H1 (cell line): Measurements from ENCODE around the gene B3GLCT. TPM values are rescaled to one million over a fixed set of nuclear protein-coding genes. Genes with fewer than 3 reads are reported as not detected.

Experiments used
- CTCF ChIA-PET: fragments of 300-600 bp; sonication (Branson Sonifier 250); formaldehyde crosslinking; loops from one replicate; lab custom pipeline; 2021; ENCODE audit not compliant: partially characterized antibody; lab: Charles Lee
- POLR2A ChIA-PET: fragments of 300-600 bp; sonication (Branson Sonifier 250); formaldehyde crosslinking; loops from one replicate; lab custom pipeline; 2021; ENCODE audit warnings: inconsistent platforms; ENCODE audit not compliant: partially characterized antibody; lab: Charles Lee
- DNase-seq, 2 experiments: peaks; one replicate each; pipeline versions ENCODE4 v3.0.0 to v3.0.0-alpha.2; 2010 to 2022; ENCODE audit warnings: low spot score in 2 of 2, low read depth in 1 of 2, mixed read lengths in 1 of 2
- FAIRE-seq: peaks from 2 replicates; lab custom pipeline; 2011; peaks lifted over from hg19 to GRCh38; lab: Jason Lieb, UNC
- H2AFZ ChIP-seq: 2 replicates; pipeline ENCODE4 v1.8.1; 2012; ENCODE audit warnings: low read length, inconsistent platforms
- H2AK5ac ChIP-seq: 2 replicates; pipeline ENCODE4 v1.6.1; 2013; ENCODE audit warnings: low read depth, low read length
- H2BK120ac ChIP-seq: replicated peaks from 2 replicates; pipeline ENCODE3; 2013; ENCODE audit warnings: low read depth, low read length, inconsistent platforms
- H2BK12ac ChIP-seq: 2 replicates; pipeline ENCODE4 v1.6.1; 2013; ENCODE audit warnings: low read depth, low read length
- H2BK15ac ChIP-seq: 2 replicates; pipeline ENCODE4 v1.6.1; 2013; ENCODE audit warnings: low read length
- H2BK20ac ChIP-seq: 2 replicates; pipeline ENCODE4 v1.6.1; 2013; ENCODE audit warnings: low read length
- H2BK5ac ChIP-seq: 2 replicates; pipeline ENCODE4 v1.6.1; 2013; ENCODE audit warnings: low read depth, low read length
- H3K14ac ChIP-seq: 2 replicates; pipeline ENCODE4 v1.6.1; 2013; ENCODE audit warnings: inconsistent platforms; ENCODE audit not compliant: insufficient read length
- H3K18ac ChIP-seq: 2 replicates; pipeline ENCODE4 v1.6.1; 2013; ENCODE audit warnings: low read length; ENCODE audit errors: extremely low read depth
- H3K23ac ChIP-seq: 2 replicates; pipeline ENCODE4 v1.6.1; 2013; ENCODE audit warnings: inconsistent platforms; ENCODE audit not compliant: insufficient read length
- H3K23me2 ChIP-seq: 2 replicates; pipeline ENCODE4 v1.6.1; 2013; ENCODE audit warnings: low read depth, low read length
- H3K27ac ChIP-seq: 2 replicates; pipeline ENCODE4 v1.6.1; 2011; ENCODE audit warnings: low read depth, low read length, inconsistent platforms
- H3K27me3 ChIP-seq, 4 experiments: replicated peaks in 1 of 4; 1 replicate in 1 of 4; 2 replicates in 3 of 4; pipeline versions ENCODE4 v1.6.1 to v1.8.1; 2011 to 2013; ENCODE audit warnings: low read length in 3 of 4, mild to moderate bottlenecking in 3 of 4, inconsistent platforms in 2 of 4, mixed read lengths in 2 of 4, moderate library complexity in 1 of 4; ENCODE audit not compliant: control insufficient read depth in 3 of 4, insufficient read depth in 3 of 4; ENCODE audit errors: extremely low read depth in 1 of 4
- H3K36me3 ChIP-seq, 4 experiments: 2 replicates each; pipeline versions ENCODE4 v1.6.1 to v1.8.1; 2011 to 2013; ENCODE audit warnings: mild to moderate bottlenecking in 4 of 4, low read length in 3 of 4, moderate library complexity in 2 of 4, control low read depth in 1 of 4, inconsistent platforms in 1 of 4; ENCODE audit not compliant: insufficient read depth in 4 of 4, control insufficient read depth in 2 of 4
- H3K4ac ChIP-seq: replicated peaks from 2 replicates; pipeline ENCODE3; 2013; ENCODE audit warnings: low read length, low read depth, mixed read lengths, inconsistent platforms; ENCODE audit not compliant: insufficient read length
- H3K4me1 ChIP-seq, 4 experiments: replicated peaks in 1 of 4; 1 replicate in 1 of 4; 2 replicates in 3 of 4; pipeline versions ENCODE4 v1.6.1 to v1.8.1; 2011 to 2013; ENCODE audit warnings: low read length in 3 of 4, inconsistent platforms in 2 of 4, mixed read lengths in 1 of 4; ENCODE audit not compliant: insufficient read depth in 4 of 4, control insufficient read depth in 3 of 4
- H3K4me2 ChIP-seq, 2 experiments: 2 replicates each; pipeline versions ENCODE4 v1.6.1 to v1.8.1; 2011 to 2013; ENCODE audit warnings: low read depth in 2 of 2, low read length in 2 of 2, control low read depth in 1 of 2, inconsistent platforms in 1 of 2, mild to moderate bottlenecking in 1 of 2; ENCODE audit not compliant: insufficient read depth in 1 of 2
- H3K4me3 ChIP-seq, 4 experiments: fragments of 200-600, 300-600 bp in 1 of 4; sonication (generic), shearing (Covaris generic), sonication (Bioruptor Twin) in 1 of 4; 2 replicates each; pipeline versions ENCODE4 v1.5.1 to v1.8.1; 2011 to 2016; ENCODE audit warnings: low read length in 4 of 4, low read depth in 3 of 4, control low read depth in 2 of 4, inconsistent platforms in 2 of 4, mild to moderate bottlenecking in 2 of 4, mixed read lengths in 1 of 4, moderate library complexity in 1 of 4; ENCODE audit not compliant: insufficient read depth in 2 of 4; ENCODE audit errors: extremely low read depth in 1 of 4
- H3K56ac ChIP-seq: replicated peaks from 2 replicates; pipeline ENCODE3; 2013; ENCODE audit warnings: low read depth, mild to moderate bottlenecking, mixed read lengths, low read length, inconsistent platforms; ENCODE audit not compliant: insufficient read length
- H3K79me1 ChIP-seq: 2 replicates; pipeline ENCODE4 v1.6.1; 2013; ENCODE audit warnings: low read depth, low read length, control low read depth
- H3K79me2 ChIP-seq, 2 experiments: 2 replicates each; pipeline versions ENCODE4 v1.6.1 to v1.8.1; 2012 to 2013; ENCODE audit warnings: low read length in 2 of 2, mild to moderate bottlenecking in 2 of 2, inconsistent platforms in 1 of 2; ENCODE audit not compliant: insufficient read depth in 2 of 2, control insufficient read depth in 1 of 2
- H3K9ac ChIP-seq, 4 experiments: replicated peaks in 1 of 4; 1 replicate in 1 of 4; 2 replicates in 3 of 4; pipeline versions ENCODE4 v1.6.1 to v1.8.1; 2011 to 2013; ENCODE audit warnings: low read depth in 3 of 4, low read length in 3 of 4, control low read depth in 2 of 4, mild to moderate bottlenecking in 2 of 4, moderate library complexity in 2 of 4, inconsistent platforms in 1 of 4; ENCODE audit errors: extremely low read depth in 1 of 4
- H3K9me3 ChIP-seq, 2 experiments: 2 replicates each; pipeline versions ENCODE4 v1.6.1 to v1.8.1; 2012 to 2013; ENCODE audit warnings: mild to moderate bottlenecking in 2 of 2, moderate library complexity in 2 of 2, control low read depth in 1 of 2, inconsistent platforms in 1 of 2, low read depth in 1 of 2, low read length in 1 of 2, mixed read lengths in 1 of 2; ENCODE audit not compliant: insufficient read depth in 2 of 2
- H4K20me1 ChIP-seq, 2 experiments: replicated peaks in 1 of 2; 2 replicates each; pipeline versions ENCODE3 to v1.8.1; 2011 to 2013; ENCODE audit warnings: inconsistent platforms in 2 of 2, low read length in 2 of 2, mild to moderate bottlenecking in 1 of 2; ENCODE audit not compliant: insufficient read depth in 2 of 2, control insufficient read depth in 1 of 2
- H4K5ac ChIP-seq: 2 replicates; pipeline ENCODE4 v1.6.1; 2013; ENCODE audit warnings: low read length, low read depth, mixed read lengths, inconsistent platforms; ENCODE audit not compliant: insufficient read length
- H4K8ac ChIP-seq: 2 replicates; pipeline ENCODE4 v1.8.0; 2013; ENCODE audit warnings: mild to moderate bottlenecking, moderate library complexity, low read length, inconsistent platforms; ENCODE audit not compliant: insufficient read depth; ENCODE audit errors: extremely low read depth
- H4K91ac ChIP-seq: replicated peaks from 2 replicates; pipeline ENCODE3; 2013; ENCODE audit warnings: low read length, mixed read lengths, inconsistent platforms; ENCODE audit not compliant: insufficient read length
- CEBPB ChIP-seq: IDR thresholded peaks from 2 replicates; pipeline ENCODE4 v1.6.1; 2012; ENCODE audit warnings: low read depth, low read length
- RAD21 ChIP-seq, 2 experiments: IDR thresholded peaks in 1 of 2; conservative IDR thresholded peaks in 1 of 2; 2 replicates each; pipeline ENCODE4 v1.6.1; 2011; ENCODE audit warnings: low read depth in 2 of 2, low read length in 2 of 2, improper control_type of control experiment in 1 of 2, inconsistent platforms in 1 of 2, mild to moderate bottlenecking in 1 of 2, moderate library complexity in 1 of 2
- ZNF274 ChIP-seq: IDR thresholded peaks from 2 replicates; pipeline ENCODE4 v1.7.0; 2012; ENCODE audit warnings: low read length, borderline replicate concordance; ENCODE audit errors: extremely low read depth
- WGBS, 2 experiments: shearing (Covaris generic) in 1 of 2; methylation state at CpG; one replicate each; pipeline versions ENCODE4 v1.1.6 to v1.1.7; 2013 to 2015; ENCODE audit warnings: low lambda C conversion rate in 2 of 2, mixed read lengths in 2 of 2, inconsistent platforms in 1 of 2, low coverage in 1 of 2, missing lambda C conversion rate in 1 of 2; ENCODE audit not compliant: insufficient replicate concordance in 2 of 2, insufficient coverage in 1 of 2, insufficient read length in 1 of 2; ENCODE audit errors: extremely low coverage in 1 of 2, missing lambda C conversion rate in 1 of 2; 5-methylcytosine and 5-hydroxymethylcytosine counted together
- polyA plus RNA-seq, 7 experiments: library from polyadenylated mRNA; depleted of rRNA in 3 of 7; stranded (reverse) in 5 of 7; unstranded in 2 of 7; fragments of >200 nt in 5 of 7; fragments of 200-250 nt in 2 of 7; gene quantifications; 1 replicate in 5 of 7; 2 replicates in 1 of 7; 4 replicates in 1 of 7; pipeline versions ENCODE4 v1.2.1 to v1.2.3, GENCODE V29; 2011 to 2013; ENCODE audit warnings: missing spikeins in 2 of 7, mixed read lengths in 2 of 7
- total RNA-seq: library from RNA; stranded (reverse); fragmentation: NEBNext Ultra II Directional; extraction: Animal tissue kit (Norgen Biotek cat#: 25700); gene quantifications from 2 replicates; pipeline ENCODE4 v1.2.1, GENCODE V29; 2021
- TF ChIP-seq, protein P1 (sequence below), 3 experiments: IDR thresholded peaks; 1 replicate in 2 of 3; 2 replicates in 1 of 3; pipeline versions ENCODE4 v1.5.1 to v1.6.1; 2011; ENCODE audit warnings: low read length in 3 of 3, mild to moderate bottlenecking in 3 of 3, inconsistent platforms in 2 of 3, low read depth in 1 of 3, moderate library complexity in 1 of 3; ENCODE audit not compliant: insufficient read depth in 1 of 3; ENCODE audit errors: control extremely low read depth in 1 of 3

B3GLCT gene
- total and polyA plus RNA-seq, 2 of the 8 experiments (the other 6 are each of a cell fraction or from before 2014, with no cell fraction given): 1.5 to 4.1 TPM

DNA sequence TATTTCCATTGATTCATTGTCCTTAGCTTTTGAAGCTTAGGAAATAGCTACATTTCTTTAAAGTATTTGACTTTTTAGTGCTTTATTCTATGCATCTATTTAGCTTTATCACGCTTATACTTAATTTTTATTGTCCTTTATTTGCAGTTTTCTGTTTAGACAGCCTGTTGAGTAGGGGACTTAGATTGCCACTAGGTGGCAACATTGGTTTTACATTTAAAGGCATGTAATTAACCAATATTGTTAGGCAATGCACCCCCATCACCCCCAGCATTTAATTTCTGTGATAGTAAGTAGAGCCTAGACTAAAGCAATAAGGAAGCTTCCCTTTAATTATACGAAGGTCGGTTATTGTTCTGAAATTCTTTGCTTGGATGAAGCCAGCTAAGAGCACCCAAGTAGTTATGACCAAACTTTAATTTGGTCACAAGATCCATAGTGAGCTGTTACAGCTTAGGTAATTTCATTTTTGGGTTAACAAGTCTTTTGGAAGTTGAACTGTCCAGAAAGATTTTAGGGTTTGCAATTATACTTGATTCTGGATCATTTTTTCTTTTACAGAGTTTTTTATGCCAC is 36.5 kb downstream of the B3GLCT start:
- Histone ChIP-seq H3K4ac (no peak overlapping the region), H4K8ac (no peak overlapping the region), H3K9ac (no peak overlapping the region), H3K56ac (no peak overlapping the region), H3K9me3 (no peaks in the 10 kb centered on the region), H4K20me1 (no peaks in the 10 kb centered on the region), H2AFZ (no peak overlapping the region), H4K5ac (no peak overlapping the region), H3K4me1 (no peaks in the 10 kb centered on the region; a peak in 1 of 7 replicates), H3K79me2 (no peaks in the 10 kb centered on the region), H3K27me3 (no peaks in the 10 kb centered on the region), H3K36me3 (no peaks in the 10 kb centered on the region), H3K79me1 (no peaks in the 10 kb centered on the region), H3K4me2 (no peak overlapping the region), H3K27ac (no peak overlapping the region), H2BK20ac (no peak overlapping the region), H2BK5ac (no peak overlapping the region), H4K91ac (no peak overlapping the region), H2AK5ac (no peak overlapping the region), H2BK12ac (no peak overlapping the region), H3K23ac (no peak overlapping the region), H3K18ac (no peak overlapping the region), H3K14ac (no peak overlapping the region), H3K23me2 (no peaks in the 10 kb centered on the region), H2BK15ac (no peak overlapping the region), H2BK120ac (no peak overlapping the region), H3K4me3 (no peak overlapping the region)
- POLR2A ChIA-PET: no interaction called here
- 60% methylated on average over 3 of the region's 3 CpGs; no CpG with 5 or more reads in 1 of the 2 experiments for WGBS, 2 experiments
- CTCF ChIA-PET: interaction anchor here (0.6 to 9.7 kb wide), 39 partner anchors 10 to 669 kb away, joined by 3 to 114 read pairs (median 5); no protein-coding TSS in a partner anchor
- peak; percentile 75 to 79 for TF ChIP-seq RAD21 (IDR thresholded peaks at IDR 0.05 in 1 of 2, conservative IDR thresholded peaks at IDR 0.05 in 1 of 2; ENCODE audit: low read depth in 2 of 2, low read length in 2 of 2)
- peak; percentile 79 for TF ChIP-seq CEBPB
- no peak for TF ChIP-seq ZNF274
- TF ChIP-seq, protein P1, sequence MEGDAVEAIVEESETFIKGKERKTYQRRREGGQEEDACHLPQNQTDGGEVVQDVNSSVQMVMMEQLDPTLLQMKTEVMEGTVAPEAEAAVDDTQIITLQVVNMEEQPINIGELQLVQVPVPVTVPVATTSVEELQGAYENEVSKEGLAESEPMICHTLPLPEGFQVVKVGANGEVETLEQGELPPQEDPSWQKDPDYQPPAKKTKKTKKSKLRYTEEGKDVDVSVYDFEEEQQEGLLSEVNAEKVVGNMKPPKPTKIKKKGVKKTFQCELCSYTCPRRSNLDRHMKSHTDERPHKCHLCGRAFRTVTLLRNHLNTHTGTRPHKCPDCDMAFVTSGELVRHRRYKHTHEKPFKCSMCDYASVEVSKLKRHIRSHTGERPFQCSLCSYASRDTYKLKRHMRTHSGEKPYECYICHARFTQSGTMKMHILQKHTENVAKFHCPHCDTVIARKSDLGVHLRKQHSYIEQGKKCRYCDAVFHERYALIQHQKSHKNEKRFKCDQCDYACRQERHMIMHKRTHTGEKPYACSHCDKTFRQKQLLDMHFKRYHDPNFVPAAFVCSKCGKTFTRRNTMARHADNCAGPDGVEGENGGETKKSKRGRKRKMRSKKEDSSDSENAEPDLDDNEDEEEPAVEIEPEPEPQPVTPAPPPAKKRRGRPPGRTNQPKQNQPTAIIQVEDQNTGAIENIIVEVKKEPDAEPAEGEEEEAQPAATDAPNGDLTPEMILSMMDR (IDR thresholded peaks at IDR 0.05; ENCODE audit: control extremely low read depth in 1 of 3, insufficient read depth in 1 of 3, low read depth in 1 of 3, low read length in 3 of 3): peak in 2 of 3 experiments; percentile 58 to 62; a peak in 3 of 4 replicates
- peak; percentile 19 for FAIRE-seq
- no peak for DNase-seq
